H1 (cell line): ENCODE results near the gene TMEM163. TPM values are rescaled to one million over a fixed set of nuclear protein-coding genes. Genes with fewer than 3 reads are reported as not detected.

Source experiments
- CTCF ChIA-PET: fragments of 300-600 bp; sonication (Branson Sonifier 250); formaldehyde crosslinking; loops from one replicate; lab custom pipeline; 2021; ENCODE audit not compliant: partially characterized antibody; lab: Charles Lee
- POLR2A ChIA-PET: fragments of 300-600 bp; sonication (Branson Sonifier 250); formaldehyde crosslinking; loops from one replicate; lab custom pipeline; 2021; ENCODE audit warnings: inconsistent platforms; ENCODE audit not compliant: partially characterized antibody; lab: Charles Lee
- DNase-seq, 2 experiments: peaks; one replicate each; pipeline versions ENCODE4 v3.0.0 to v3.0.0-alpha.2; 2010 to 2022; ENCODE audit warnings: low spot score in 2 of 2, low read depth in 1 of 2, mixed read lengths in 1 of 2
- FAIRE-seq: peaks from 2 replicates; lab custom pipeline; 2011; peaks lifted over from hg19 to GRCh38; lab: Jason Lieb, UNC
- H2AFZ ChIP-seq: 2 replicates; pipeline ENCODE4 v1.8.1; 2012; ENCODE audit warnings: low read length, inconsistent platforms
- H2AK5ac ChIP-seq: 2 replicates; pipeline ENCODE4 v1.6.1; 2013; ENCODE audit warnings: low read depth, low read length
- H2BK120ac ChIP-seq: replicated peaks from 2 replicates; pipeline ENCODE3; 2013; ENCODE audit warnings: low read depth, low read length, inconsistent platforms
- H2BK12ac ChIP-seq: 2 replicates; pipeline ENCODE4 v1.6.1; 2013; ENCODE audit warnings: low read depth, low read length
- H2BK15ac ChIP-seq: 2 replicates; pipeline ENCODE4 v1.6.1; 2013; ENCODE audit warnings: low read length
- H2BK20ac ChIP-seq: 2 replicates; pipeline ENCODE4 v1.6.1; 2013; ENCODE audit warnings: low read length
- H2BK5ac ChIP-seq: 2 replicates; pipeline ENCODE4 v1.6.1; 2013; ENCODE audit warnings: low read depth, low read length
- H3K14ac ChIP-seq: 2 replicates; pipeline ENCODE4 v1.6.1; 2013; ENCODE audit warnings: inconsistent platforms; ENCODE audit not compliant: insufficient read length
- H3K18ac ChIP-seq: 2 replicates; pipeline ENCODE4 v1.6.1; 2013; ENCODE audit warnings: low read length; ENCODE audit errors: extremely low read depth
- H3K23ac ChIP-seq: 2 replicates; pipeline ENCODE4 v1.6.1; 2013; ENCODE audit warnings: inconsistent platforms; ENCODE audit not compliant: insufficient read length
- H3K23me2 ChIP-seq: 2 replicates; pipeline ENCODE4 v1.6.1; 2013; ENCODE audit warnings: low read depth, low read length
- H3K27ac ChIP-seq: 2 replicates; pipeline ENCODE4 v1.6.1; 2011; ENCODE audit warnings: low read depth, low read length, inconsistent platforms
- H3K27me3 ChIP-seq, 4 experiments: replicated peaks in 1 of 4; 1 replicate in 1 of 4; 2 replicates in 3 of 4; pipeline versions ENCODE4 v1.6.1 to v1.8.1; 2011 to 2013; ENCODE audit warnings: low read length in 3 of 4, mild to moderate bottlenecking in 3 of 4, inconsistent platforms in 2 of 4, mixed read lengths in 2 of 4, moderate library complexity in 1 of 4; ENCODE audit not compliant: control insufficient read depth in 3 of 4, insufficient read depth in 3 of 4; ENCODE audit errors: extremely low read depth in 1 of 4
- H3K36me3 ChIP-seq, 4 experiments: 2 replicates each; pipeline versions ENCODE4 v1.6.1 to v1.8.1; 2011 to 2013; ENCODE audit warnings: mild to moderate bottlenecking in 4 of 4, low read length in 3 of 4, moderate library complexity in 2 of 4, control low read depth in 1 of 4, inconsistent platforms in 1 of 4; ENCODE audit not compliant: insufficient read depth in 4 of 4, control insufficient read depth in 2 of 4
- H3K4ac ChIP-seq: replicated peaks from 2 replicates; pipeline ENCODE3; 2013; ENCODE audit warnings: low read length, low read depth, mixed read lengths, inconsistent platforms; ENCODE audit not compliant: insufficient read length
- H3K4me1 ChIP-seq, 4 experiments: replicated peaks in 1 of 4; 1 replicate in 1 of 4; 2 replicates in 3 of 4; pipeline versions ENCODE4 v1.6.1 to v1.8.1; 2011 to 2013; ENCODE audit warnings: low read length in 3 of 4, inconsistent platforms in 2 of 4, mixed read lengths in 1 of 4; ENCODE audit not compliant: insufficient read depth in 4 of 4, control insufficient read depth in 3 of 4
- H3K4me2 ChIP-seq, 2 experiments: 2 replicates each; pipeline versions ENCODE4 v1.6.1 to v1.8.1; 2011 to 2013; ENCODE audit warnings: low read depth in 2 of 2, low read length in 2 of 2, control low read depth in 1 of 2, inconsistent platforms in 1 of 2, mild to moderate bottlenecking in 1 of 2; ENCODE audit not compliant: insufficient read depth in 1 of 2
- H3K4me3 ChIP-seq, 4 experiments: fragments of 200-600, 300-600 bp in 1 of 4; sonication (generic), shearing (Covaris generic), sonication (Bioruptor Twin) in 1 of 4; 2 replicates each; pipeline versions ENCODE4 v1.5.1 to v1.8.1; 2011 to 2016; ENCODE audit warnings: low read length in 4 of 4, low read depth in 3 of 4, control low read depth in 2 of 4, inconsistent platforms in 2 of 4, mild to moderate bottlenecking in 2 of 4, mixed read lengths in 1 of 4, moderate library complexity in 1 of 4; ENCODE audit not compliant: insufficient read depth in 2 of 4; ENCODE audit errors: extremely low read depth in 1 of 4
- H3K56ac ChIP-seq: replicated peaks from 2 replicates; pipeline ENCODE3; 2013; ENCODE audit warnings: low read depth, mild to moderate bottlenecking, mixed read lengths, low read length, inconsistent platforms; ENCODE audit not compliant: insufficient read length
- H3K79me1 ChIP-seq: 2 replicates; pipeline ENCODE4 v1.6.1; 2013; ENCODE audit warnings: low read depth, low read length, control low read depth
- H3K79me2 ChIP-seq, 2 experiments: 2 replicates each; pipeline versions ENCODE4 v1.6.1 to v1.8.1; 2012 to 2013; ENCODE audit warnings: low read length in 2 of 2, mild to moderate bottlenecking in 2 of 2, inconsistent platforms in 1 of 2; ENCODE audit not compliant: insufficient read depth in 2 of 2, control insufficient read depth in 1 of 2
- H3K9ac ChIP-seq, 4 experiments: replicated peaks in 1 of 4; 1 replicate in 1 of 4; 2 replicates in 3 of 4; pipeline versions ENCODE4 v1.6.1 to v1.8.1; 2011 to 2013; ENCODE audit warnings: low read depth in 3 of 4, low read length in 3 of 4, control low read depth in 2 of 4, mild to moderate bottlenecking in 2 of 4, moderate library complexity in 2 of 4, inconsistent platforms in 1 of 4; ENCODE audit errors: extremely low read depth in 1 of 4
- H3K9me3 ChIP-seq, 2 experiments: 2 replicates each; pipeline versions ENCODE4 v1.6.1 to v1.8.1; 2012 to 2013; ENCODE audit warnings: mild to moderate bottlenecking in 2 of 2, moderate library complexity in 2 of 2, control low read depth in 1 of 2, inconsistent platforms in 1 of 2, low read depth in 1 of 2, low read length in 1 of 2, mixed read lengths in 1 of 2; ENCODE audit not compliant: insufficient read depth in 2 of 2
- H4K20me1 ChIP-seq, 2 experiments: replicated peaks in 1 of 2; 2 replicates each; pipeline versions ENCODE3 to v1.8.1; 2011 to 2013; ENCODE audit warnings: inconsistent platforms in 2 of 2, low read length in 2 of 2, mild to moderate bottlenecking in 1 of 2; ENCODE audit not compliant: insufficient read depth in 2 of 2, control insufficient read depth in 1 of 2
- H4K5ac ChIP-seq: 2 replicates; pipeline ENCODE4 v1.6.1; 2013; ENCODE audit warnings: low read length, low read depth, mixed read lengths, inconsistent platforms; ENCODE audit not compliant: insufficient read length
- H4K8ac ChIP-seq: 2 replicates; pipeline ENCODE4 v1.8.0; 2013; ENCODE audit warnings: mild to moderate bottlenecking, moderate library complexity, low read length, inconsistent platforms; ENCODE audit not compliant: insufficient read depth; ENCODE audit errors: extremely low read depth
- H4K91ac ChIP-seq: replicated peaks from 2 replicates; pipeline ENCODE3; 2013; ENCODE audit warnings: low read length, mixed read lengths, inconsistent platforms; ENCODE audit not compliant: insufficient read length
- EGR1 ChIP-seq: IDR thresholded peaks from 2 replicates; pipeline ENCODE4 v1.6.1; 2011; ENCODE audit warnings: low read depth, low read length, borderline replicate concordance
- KDM5A ChIP-seq: fragments of 200-600 bp; IDR thresholded peaks from 2 replicates; pipeline ENCODE4 v1.7.1; 2012; ENCODE audit warnings: mild to moderate bottlenecking, low read length, inconsistent platforms, mixed read lengths
- polyA plus RNA-seq, 7 experiments: library from polyadenylated mRNA; depleted of rRNA in 3 of 7; stranded (reverse) in 5 of 7; unstranded in 2 of 7; fragments of >200 nt in 5 of 7; fragments of 200-250 nt in 2 of 7; gene quantifications; 1 replicate in 5 of 7; 2 replicates in 1 of 7; 4 replicates in 1 of 7; pipeline versions ENCODE4 v1.2.1 to v1.2.3, GENCODE V29; 2011 to 2013; ENCODE audit warnings: missing spikeins in 2 of 7, mixed read lengths in 2 of 7
- total RNA-seq: library from RNA; stranded (reverse); fragmentation: NEBNext Ultra II Directional; extraction: Animal tissue kit (Norgen Biotek cat#: 25700); gene quantifications from 2 replicates; pipeline ENCODE4 v1.2.1, GENCODE V29; 2021
- TF ChIP-seq, protein P1 (sequence below), 3 experiments: IDR thresholded peaks; 1 replicate in 2 of 3; 2 replicates in 1 of 3; pipeline versions ENCODE4 v1.5.1 to v1.6.1; 2011; ENCODE audit warnings: low read length in 3 of 3, mild to moderate bottlenecking in 3 of 3, inconsistent platforms in 2 of 3, low read depth in 1 of 3, moderate library complexity in 1 of 3; ENCODE audit not compliant: insufficient read depth in 1 of 3; ENCODE audit errors: control extremely low read depth in 1 of 3
- TF ChIP-seq, protein P2 (sequence below): IDR thresholded peaks from 2 replicates; pipeline ENCODE4 v1.6.1; 2012; ENCODE audit warnings: inconsistent platforms
- TF ChIP-seq, protein P3 (sequence below): IDR thresholded peaks from 2 replicates; pipeline ENCODE4 v1.6.1; 2011; ENCODE audit warnings: low read depth, mild to moderate bottlenecking, low read length; ENCODE audit not compliant: insufficient read depth

TMEM163 gene
- total and polyA plus RNA-seq, 2 of the 8 experiments (the other 6 are each of a cell fraction or from before 2014, with no cell fraction given), result 2.8 to 3.2 TPM

DNA sequence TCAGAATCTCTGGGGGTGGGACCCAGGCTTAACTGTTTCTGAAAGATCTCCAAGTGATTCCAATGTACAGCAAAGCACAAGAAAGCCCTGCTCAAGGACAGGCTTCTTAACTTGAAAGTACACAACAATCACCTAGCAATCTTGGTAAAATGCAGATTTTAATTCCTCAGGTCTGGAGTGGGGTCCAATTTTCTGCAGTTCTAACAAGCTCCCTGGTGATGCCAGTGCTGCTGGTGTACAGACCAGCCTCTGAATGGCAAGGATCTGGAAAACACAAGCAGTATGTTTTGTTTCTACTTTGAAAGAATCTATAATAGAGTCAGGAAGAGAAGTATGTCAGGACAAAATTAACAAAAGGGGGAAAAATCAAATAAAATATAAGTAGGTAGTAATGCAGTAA is 7.8 kb upstream of the TMEM163 start:
- H3K56ac ChIP-seq, result no peak overlapping the region
- H3K14ac ChIP-seq, result no peak overlapping the region
- no peak for DNase-seq
- H3K79me1 ChIP-seq, result no peaks in the 10 kb centered on the region
- TF ChIP-seq, protein P1, sequence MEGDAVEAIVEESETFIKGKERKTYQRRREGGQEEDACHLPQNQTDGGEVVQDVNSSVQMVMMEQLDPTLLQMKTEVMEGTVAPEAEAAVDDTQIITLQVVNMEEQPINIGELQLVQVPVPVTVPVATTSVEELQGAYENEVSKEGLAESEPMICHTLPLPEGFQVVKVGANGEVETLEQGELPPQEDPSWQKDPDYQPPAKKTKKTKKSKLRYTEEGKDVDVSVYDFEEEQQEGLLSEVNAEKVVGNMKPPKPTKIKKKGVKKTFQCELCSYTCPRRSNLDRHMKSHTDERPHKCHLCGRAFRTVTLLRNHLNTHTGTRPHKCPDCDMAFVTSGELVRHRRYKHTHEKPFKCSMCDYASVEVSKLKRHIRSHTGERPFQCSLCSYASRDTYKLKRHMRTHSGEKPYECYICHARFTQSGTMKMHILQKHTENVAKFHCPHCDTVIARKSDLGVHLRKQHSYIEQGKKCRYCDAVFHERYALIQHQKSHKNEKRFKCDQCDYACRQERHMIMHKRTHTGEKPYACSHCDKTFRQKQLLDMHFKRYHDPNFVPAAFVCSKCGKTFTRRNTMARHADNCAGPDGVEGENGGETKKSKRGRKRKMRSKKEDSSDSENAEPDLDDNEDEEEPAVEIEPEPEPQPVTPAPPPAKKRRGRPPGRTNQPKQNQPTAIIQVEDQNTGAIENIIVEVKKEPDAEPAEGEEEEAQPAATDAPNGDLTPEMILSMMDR (IDR thresholded peaks at IDR 0.05; ENCODE audit: control extremely low read depth in 1 of 3, insufficient read depth in 1 of 3, low read depth in 1 of 3, low read length in 3 of 3), result no peak
- no peak for TF ChIP-seq EGR1
- TF ChIP-seq KDM5A, result no peak
- TF ChIP-seq, protein P2, sequence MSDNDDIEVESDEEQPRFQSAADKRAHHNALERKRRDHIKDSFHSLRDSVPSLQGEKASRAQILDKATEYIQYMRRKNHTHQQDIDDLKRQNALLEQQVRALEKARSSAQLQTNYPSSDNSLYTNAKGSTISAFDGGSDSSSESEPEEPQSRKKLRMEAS, result no peak
- TF ChIP-seq, protein P3, sequence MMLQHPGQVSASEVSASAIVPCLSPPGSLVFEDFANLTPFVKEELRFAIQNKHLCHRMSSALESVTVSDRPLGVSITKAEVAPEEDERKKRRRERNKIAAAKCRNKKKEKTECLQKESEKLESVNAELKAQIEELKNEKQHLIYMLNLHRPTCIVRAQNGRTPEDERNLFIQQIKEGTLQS, result no peak
- TF ChIP-seq, all 59 proteins: peak for 0
- no peak overlapping the region for H3K27ac ChIP-seq
- H2BK20ac ChIP-seq, result no peak overlapping the region
- no peak for FAIRE-seq
- no peak overlapping the region for H2BK15ac ChIP-seq
- no peaks in the 10 kb centered on the region for H3K36me3 ChIP-seq
- no peak overlapping the region for H3K4me2 ChIP-seq
- no peak overlapping the region for H3K9ac ChIP-seq
- no peaks in the 10 kb centered on the region for H3K23me2 ChIP-seq
- no peak overlapping the region for H4K91ac ChIP-seq
- no peaks in the 10 kb centered on the region for H3K79me2 ChIP-seq
- no peak overlapping the region for H2BK120ac ChIP-seq
- ChIA-PET POLR2A (no interaction called here), CTCF (no interaction called here)
- no peak overlapping the region for H2BK5ac ChIP-seq
- no peak overlapping the region for H3K18ac ChIP-seq
- no peak overlapping the region for H2AK5ac ChIP-seq
- H2BK12ac ChIP-seq, result no peak overlapping the region
- no peak overlapping the region for H3K4me3 ChIP-seq
- H3K9me3 ChIP-seq, result no peaks in the 10 kb centered on the region; a peak in 1 of 4 replicates
- no peak overlapping the region for H3K23ac ChIP-seq
- H3K4me1 ChIP-seq, result no peaks in the 10 kb centered on the region
- H3K27me3 ChIP-seq, result no peaks in the 10 kb centered on the region; a peak in 1 of 7 replicates
- no peaks in the 10 kb centered on the region for H4K20me1 ChIP-seq
- no peak overlapping the region for H3K4ac ChIP-seq
- no peak overlapping the region for H4K5ac ChIP-seq
- H4K8ac ChIP-seq, result no peak overlapping the region
- H2AFZ ChIP-seq, result no peak overlapping the region
